Thyroid gland (tissue), 4 donors: ENCODE results near the gene MAD2L2.

Source experiments
- CTCF ChIP-seq, 6 experiments: fragments of 200-600 bp in 3 of 6; fragments of 450-650 bp in 3 of 6; sonication (generic) in 3 of 6; IDR thresholded peaks; one replicate each; pipeline ENCODE4 v1.5.1; 2016 to 2019; ENCODE audit warnings: antibody characterized with exemption in 6 of 6, mild to moderate bottlenecking in 2 of 6, inconsistent platforms in 1 of 6, moderate library complexity in 1 of 6
- POLR2A ChIP-seq, 2 donors: fragments of 450-650 bp; IDR thresholded peaks; one replicate each; pipeline ENCODE4 v1.6.1; 2017; ENCODE audit warnings: antibody characterized with exemption in 2 of 2, mild to moderate bottlenecking in 2 of 2, moderate library complexity in 1 of 2

GRCh38 chr1:11728126-11728806 lies 47.3 kb upstream of the MAD2L2 start:
- TF ChIP-seq CTCF (IDR thresholded peaks at IDR 0.05) (no peak), POLR2A (IDR thresholded peaks at IDR 0.05) (no peak)
